ENCODE results near the gene MOSPD3.
"Not testable (repeated sequence)": the region's sequence is repeated elsewhere in the genome, so short reads cannot be mapped to it uniquely, and the experiment has no call there.

The MOSPD3 gene, protein sequence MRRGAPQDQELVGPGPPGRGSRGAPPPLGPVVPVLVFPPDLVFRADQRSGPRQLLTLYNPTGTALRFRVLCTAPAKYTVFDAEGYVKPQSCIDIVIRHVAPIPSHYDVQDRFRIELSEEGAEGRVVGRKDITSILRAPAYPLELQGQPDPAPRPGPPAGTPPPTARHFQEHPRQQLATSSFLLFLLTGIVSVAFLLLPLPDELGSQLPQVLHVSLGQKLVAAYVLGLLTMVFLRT

DNA sequence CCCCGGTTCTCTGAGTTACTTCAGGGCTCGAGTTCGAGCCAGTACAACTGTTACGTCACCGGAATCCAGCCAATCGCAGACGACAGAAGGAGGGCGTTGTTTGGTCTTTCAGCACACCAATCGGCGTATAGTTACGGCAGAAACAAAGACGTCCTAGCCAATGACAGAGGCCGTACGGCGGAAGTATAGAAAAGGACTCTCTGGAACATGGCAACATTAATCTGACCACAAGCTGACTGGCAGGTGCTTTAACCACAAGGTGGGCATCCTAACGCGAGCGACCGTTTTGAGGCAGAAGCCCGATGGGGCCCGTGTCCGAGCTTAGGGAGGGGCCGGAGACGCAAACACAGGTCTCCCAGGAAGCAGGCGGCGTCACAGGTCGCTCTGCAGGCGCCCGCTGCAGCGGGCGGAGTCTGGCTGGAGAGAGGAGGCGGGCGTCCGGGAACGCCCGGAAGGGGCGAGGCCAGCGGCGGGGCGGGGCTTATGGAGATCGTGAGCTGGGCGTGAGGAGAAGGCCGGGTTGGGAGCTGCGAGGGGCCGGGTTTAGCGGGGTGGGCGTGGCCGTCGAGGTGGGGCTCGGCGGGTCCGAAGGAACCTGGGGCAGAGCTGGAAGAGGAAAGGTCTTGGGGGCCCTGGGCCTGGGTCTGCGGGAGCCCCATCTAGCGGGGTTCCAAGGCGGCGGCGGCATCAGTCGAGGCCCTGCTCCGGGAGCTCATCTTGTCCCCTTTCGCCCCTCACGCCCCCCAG lies at the start of gene MOSPD3:
Gene MOSPD3 (plus strand): TSS at position 558 of the 747 bp plus-strand sequence. CDS start 252 bp downstream, outside the sequence.
- peak within 1 kb of the TSS; percentile 74 for H3K4me3 ChIP-seq (ENCODE audit: low read depth, low read length)
- TF ChIP-seq, protein P1, sequence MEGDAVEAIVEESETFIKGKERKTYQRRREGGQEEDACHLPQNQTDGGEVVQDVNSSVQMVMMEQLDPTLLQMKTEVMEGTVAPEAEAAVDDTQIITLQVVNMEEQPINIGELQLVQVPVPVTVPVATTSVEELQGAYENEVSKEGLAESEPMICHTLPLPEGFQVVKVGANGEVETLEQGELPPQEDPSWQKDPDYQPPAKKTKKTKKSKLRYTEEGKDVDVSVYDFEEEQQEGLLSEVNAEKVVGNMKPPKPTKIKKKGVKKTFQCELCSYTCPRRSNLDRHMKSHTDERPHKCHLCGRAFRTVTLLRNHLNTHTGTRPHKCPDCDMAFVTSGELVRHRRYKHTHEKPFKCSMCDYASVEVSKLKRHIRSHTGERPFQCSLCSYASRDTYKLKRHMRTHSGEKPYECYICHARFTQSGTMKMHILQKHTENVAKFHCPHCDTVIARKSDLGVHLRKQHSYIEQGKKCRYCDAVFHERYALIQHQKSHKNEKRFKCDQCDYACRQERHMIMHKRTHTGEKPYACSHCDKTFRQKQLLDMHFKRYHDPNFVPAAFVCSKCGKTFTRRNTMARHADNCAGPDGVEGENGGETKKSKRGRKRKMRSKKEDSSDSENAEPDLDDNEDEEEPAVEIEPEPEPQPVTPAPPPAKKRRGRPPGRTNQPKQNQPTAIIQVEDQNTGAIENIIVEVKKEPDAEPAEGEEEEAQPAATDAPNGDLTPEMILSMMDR (IDR thresholded peaks at IDR 0.05; ENCODE audit: low read depth, low read length, missing control alignments), result no peak
- peak; percentile 99 for DNase-seq (ENCODE audit: low read depth)

DNA sequence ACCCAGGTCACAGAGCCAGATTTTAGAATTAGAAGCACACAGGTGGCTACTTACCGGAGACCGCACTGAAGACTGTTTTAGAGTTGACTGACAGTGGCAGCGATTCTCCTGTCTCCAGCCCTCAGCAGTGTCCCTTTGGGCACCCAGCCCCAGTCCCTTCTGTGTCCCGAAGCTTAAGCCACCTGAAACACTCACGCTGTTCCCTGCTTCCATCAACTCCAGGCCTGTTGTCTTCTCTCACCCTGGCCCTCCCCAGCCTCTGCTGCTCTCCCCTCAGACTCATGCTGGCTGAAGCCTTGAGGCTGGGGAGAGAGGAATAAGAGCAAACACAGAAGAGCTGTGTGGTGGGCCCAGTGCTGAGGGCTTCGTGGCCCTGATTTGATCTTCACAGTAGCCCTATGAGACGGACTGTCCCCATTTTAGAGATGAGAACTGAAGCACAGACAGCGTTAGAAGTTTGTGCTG lies 49.2 kb upstream of the MOSPD3 start:
- TF ChIP-seq, protein P1 (IDR thresholded peaks at IDR 0.05; ENCODE audit: low read depth, low read length, missing control alignments), result no peak
- no peak for DNase-seq (ENCODE audit: low read depth)
- H3K4me3 ChIP-seq (ENCODE audit: low read depth, low read length), result no peak overlapping the region

- H3K4me3 ChIP-seq (ENCODE audit: low read depth, low read length), result no peak overlapping the region
- no peak for DNase-seq (ENCODE audit: low read depth)
- TF ChIP-seq, protein P1 (IDR thresholded peaks at IDR 0.05; ENCODE audit: low read depth, low read length, missing control alignments), result peak; percentile 98
Observed at GRCh38 chr7:100563809-100564400, 48.4 kb upstream of the MOSPD3 start.

GRCh38 chr7:100564405-100564804 lies 47.9 kb upstream of the MOSPD3 start:
- not testable (repeated sequence) for H3K4me3 ChIP-seq (ENCODE audit: low read depth, low read length); DNase-seq (ENCODE audit: low read depth)

DNA sequence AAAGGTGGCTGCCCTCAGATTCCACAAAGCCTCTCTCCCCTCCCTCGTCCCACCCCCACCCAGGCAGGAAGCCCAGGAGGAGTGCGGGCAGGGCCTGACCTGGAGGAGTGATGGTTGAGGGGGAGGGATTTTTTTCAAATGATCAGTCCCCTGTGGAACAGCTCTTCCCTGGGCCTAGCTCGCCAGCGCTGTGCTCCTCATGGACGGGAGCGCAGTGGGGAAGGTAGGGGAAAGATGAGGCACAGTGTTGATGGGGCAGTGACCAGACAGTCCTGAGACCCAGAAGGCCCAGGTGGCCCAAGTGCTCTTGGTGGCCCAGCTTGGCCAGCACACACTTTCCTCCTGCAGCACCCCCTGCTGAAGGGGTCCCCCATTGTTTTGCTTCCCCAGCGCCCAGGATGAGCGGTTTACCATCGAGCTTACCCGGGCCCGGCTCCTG lies 47.2 kb upstream of the MOSPD3 start:
- TF ChIP-seq, protein P1 (IDR thresholded peaks at IDR 0.05; ENCODE audit: low read depth, low read length, missing control alignments), result no peak
- no peak for DNase-seq (ENCODE audit: low read depth)
- H3K4me3 ChIP-seq (ENCODE audit: low read depth, low read length), result no peak overlapping the region

DNA sequence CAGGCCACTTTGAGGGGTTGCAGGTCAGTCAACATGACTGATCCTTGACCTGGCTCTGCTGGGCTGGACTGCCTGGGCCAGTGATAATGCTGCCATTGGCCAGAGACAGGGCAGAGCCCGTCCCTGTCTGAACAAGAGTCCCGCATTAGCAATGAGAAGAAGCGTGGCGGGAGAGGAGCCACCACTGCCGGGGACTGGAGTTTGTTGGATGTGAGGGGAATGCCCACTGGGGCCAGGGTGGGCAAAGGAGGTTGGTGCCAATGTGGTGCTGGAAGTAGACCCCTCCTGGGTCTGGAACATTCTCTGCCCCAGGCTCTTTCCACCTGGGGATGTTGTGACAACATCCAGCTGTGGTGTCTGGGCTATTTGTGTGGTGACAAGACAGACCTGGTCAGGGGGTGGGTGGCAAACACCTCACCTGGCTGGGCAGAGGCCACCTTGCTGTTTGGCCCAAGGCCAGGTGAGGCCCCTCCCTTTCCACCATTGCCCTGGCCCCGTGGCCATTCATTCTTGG lies 46.3 kb upstream of the MOSPD3 start:
- TF ChIP-seq, protein P1 (IDR thresholded peaks at IDR 0.05; ENCODE audit: low read depth, low read length, missing control alignments), result no peak

More for the DNA sequence above, 46.3 kb upstream of the MOSPD3 start:
- H3K4me3 ChIP-seq (ENCODE audit: low read depth, low read length), result no peak overlapping the region
- DNase-seq (ENCODE audit: low read depth), result no peak
